ENCODE measurements around the gene TMEM125. TPM values are rescaled to one million over a fixed set of nuclear protein-coding genes. Genes with fewer than 3 reads are reported as not detected.

The TMEM125 gene
- total RNA-seq: not detected in 2 replicates

DNA sequence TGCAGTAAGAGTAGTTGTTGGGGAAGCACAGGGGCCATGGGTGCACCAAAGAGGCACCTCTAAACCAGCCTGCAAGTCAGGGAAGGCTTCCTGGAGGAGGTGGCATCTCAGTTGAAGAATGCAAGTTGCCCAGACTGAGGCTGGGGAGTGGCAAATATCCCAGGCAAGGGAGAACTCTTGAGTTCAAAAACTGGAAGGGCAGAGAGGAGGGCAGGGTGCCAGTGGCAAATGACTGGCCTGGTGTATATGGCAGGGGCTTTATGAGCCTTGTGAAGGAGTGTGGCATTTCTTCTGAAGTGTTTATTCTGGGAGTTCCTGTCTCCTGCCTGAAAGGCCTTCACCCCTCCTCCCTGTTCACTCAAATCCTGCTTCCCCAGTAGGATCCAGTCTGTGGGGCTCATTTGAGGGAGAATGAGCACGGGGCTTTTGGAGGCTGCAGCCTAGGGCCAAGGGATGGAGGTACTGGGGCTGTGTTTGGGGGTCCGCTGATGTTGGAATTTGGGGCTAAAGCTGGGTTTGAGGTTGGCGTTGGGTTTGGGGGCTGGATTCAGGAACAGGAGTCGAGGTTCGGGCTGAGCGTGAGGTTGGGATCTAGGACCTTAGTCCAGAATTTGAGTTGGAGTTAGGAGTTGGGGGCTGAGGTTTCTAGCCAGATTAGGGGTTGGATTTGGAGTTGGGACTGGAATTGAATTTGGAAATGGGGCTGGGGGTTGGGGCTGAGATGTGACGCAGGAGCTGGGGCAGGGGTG is at the start of gene TMEM125:
Gene TMEM125 (plus strand): TSS at position 357 of the 749 bp plus-strand sequence. CDS start 2,740 bp downstream, outside the sequence.

GRCh38 chr1:43285269-43285990 is 15.6 kb downstream of the TMEM125 start, which contains the start of gene C1orf210:
TSS of gene C1orf210 (minus strand) at chr1:43285581. CDS start at chr1:43283270, 2,311 bp downstream.

GRCh38 chr1:43300378-43301094 is 30.8 kb downstream of the TMEM125 start, which contains the start of gene TIE1:
TSS of gene TIE1 (plus strand) at chr1:43300982. CDS start at chr1:43301072, 90 bp downstream.

Other genes with a start within 250 kb of the TMEM125 start
- 68.7 and 88.9 TPM in 2 replicates for gene EBNA1BP2, start 97.7 kb upstream of the TMEM125 start, total RNA-seq
- 0.26 and 0.56 TPM in 2 replicates for gene CFAP57, start 97.7 kb upstream of the TMEM125 start, total RNA-seq
- gene C1orf210, start 15.6 kb downstream of the TMEM125 start, total RNA-seq: not detected in 2 replicates
- gene TIE1, start 31.0 kb downstream of the TMEM125 start, total RNA-seq: 12.3 and 16.9 TPM in 2 replicates
- gene MPL, start 67.8 kb downstream of the TMEM125 start, total RNA-seq: not detected in 2 replicates
- 27.0 and 37.4 TPM in 2 replicates for gene CDC20, start 89.0 kb downstream of the TMEM125 start, total RNA-seq
- gene ELOVL1, start 98.0 kb downstream of the TMEM125 start, total RNA-seq: 76.0 and 82.8 TPM in 2 replicates
- 61.3 and 68.4 TPM in 2 replicates for gene MED8, start 119.8 kb downstream of the TMEM125 start, total RNA-seq
- gene SZT2, start 119.9 kb downstream of the TMEM125 start, total RNA-seq: 24.3 and 28.2 TPM in 2 replicates
- gene HYI, start 183.9 kb downstream of the TMEM125 start, total RNA-seq: 37.3 and 46.8 TPM in 2 replicates